CD4-positive, alpha-beta T cell treated with Interleukin-17A for 4 hours (primary cell): ENCODE measurements around the gene TSPAN2.
A peak's percentile ranks its signal among the peaks of the same experiment; 100 is the strongest.

Experiments
- DNase-seq: peaks from one replicate; pipeline ENCODE4 v3.0.0-alpha.2; 2020; ENCODE audit warnings: mixed read lengths

The TSPAN2 gene

DNA sequence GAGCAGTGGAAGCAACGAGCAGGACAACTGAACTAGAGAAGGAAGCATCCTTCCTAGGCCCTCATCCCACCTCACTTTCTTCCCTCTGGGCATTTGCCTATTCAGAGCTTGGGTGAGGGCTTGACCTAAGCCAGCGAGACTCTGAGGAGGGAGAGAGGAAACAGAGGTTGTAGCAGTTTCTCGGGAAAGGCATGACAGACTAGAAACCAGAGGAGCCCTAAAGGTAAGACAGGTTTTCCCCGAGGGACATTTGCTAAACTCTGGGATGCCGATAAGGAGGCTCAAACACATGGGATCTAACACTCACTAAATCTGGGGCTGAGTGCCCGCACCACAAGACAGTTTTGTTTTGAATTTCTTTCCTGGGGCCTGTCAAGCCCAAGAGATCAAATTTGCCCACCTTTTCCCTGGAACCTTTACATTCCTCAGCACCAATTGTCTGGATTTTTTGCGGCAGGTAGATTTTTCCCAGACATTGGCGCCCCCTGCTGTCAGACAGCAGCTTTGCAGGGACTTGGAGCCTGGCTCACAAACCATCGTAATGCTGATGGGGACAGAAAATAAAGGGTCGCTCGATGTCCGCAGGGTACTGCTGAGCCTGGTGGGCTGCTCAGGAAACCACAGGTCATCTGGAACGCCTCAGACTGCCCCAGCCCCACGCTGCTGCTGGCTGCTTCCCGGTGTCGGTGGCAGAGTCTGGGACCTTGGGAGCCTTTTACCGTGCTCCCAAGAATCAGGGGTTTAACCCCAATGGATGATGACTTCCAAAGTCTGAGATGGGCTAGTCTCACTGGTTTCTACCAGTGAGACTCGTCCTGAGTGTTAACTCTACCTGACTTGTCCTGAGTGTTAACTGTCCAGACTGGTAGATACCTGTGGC lies 23.4 kb upstream of the TSPAN2 start:
- DNase-seq: peak; percentile 74

DNA sequence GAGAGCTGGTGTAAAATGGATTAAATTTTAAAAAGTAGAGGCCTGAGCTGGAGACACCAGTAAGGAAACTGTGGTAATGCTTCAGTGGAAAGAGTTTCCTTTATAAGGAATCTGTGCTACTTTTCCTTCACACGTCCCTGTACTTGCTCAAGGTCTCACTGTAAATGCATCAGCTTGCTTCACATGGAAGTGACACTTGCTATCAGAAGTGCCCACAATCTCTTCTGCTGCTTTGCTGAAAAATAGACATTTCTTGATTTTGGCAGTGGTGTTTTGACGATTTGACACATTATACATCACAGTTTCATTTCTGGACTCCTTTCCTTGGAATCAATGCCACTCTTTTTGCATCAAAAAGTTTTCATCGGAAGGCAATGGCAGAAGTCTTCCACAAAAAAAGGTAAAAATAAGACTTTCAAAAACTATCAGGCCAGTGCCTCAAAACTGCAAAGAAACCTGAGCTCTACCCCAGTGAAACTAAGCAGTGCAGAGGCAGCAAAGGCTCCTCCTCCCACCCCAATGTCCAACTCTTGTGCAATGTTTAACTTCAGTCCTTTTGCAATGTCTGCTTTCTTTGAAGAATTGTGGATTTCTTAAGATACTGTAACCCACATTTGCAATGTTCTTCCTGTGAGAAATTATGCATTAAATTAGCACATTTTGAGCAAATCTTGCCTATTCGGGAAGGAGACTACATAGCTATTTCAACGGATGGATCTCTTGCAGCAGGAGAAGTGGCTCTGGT lies 18.4 kb upstream of the TSPAN2 start:
- DNase-seq: no peak

DNA sequence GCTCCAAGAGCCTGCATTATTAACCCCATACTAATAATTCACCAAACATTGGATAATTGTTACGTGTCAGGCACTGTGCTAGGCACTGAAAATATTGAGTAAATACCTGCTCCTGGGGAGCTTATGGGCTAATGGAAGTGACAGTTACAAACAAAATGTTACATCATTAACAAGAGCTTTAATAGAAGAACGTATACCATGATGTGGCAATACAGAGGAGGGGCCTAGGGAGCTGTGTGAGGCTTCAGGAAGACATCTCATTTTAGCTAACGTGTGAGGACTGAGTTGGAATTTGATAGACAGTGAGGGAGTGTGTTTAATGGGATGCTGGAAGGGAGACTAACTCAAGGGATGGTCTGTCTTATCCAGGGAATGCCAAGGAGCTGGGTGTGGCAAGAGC lies 16.5 kb upstream of the TSPAN2 start:
- DNase-seq: no peak

DNA sequence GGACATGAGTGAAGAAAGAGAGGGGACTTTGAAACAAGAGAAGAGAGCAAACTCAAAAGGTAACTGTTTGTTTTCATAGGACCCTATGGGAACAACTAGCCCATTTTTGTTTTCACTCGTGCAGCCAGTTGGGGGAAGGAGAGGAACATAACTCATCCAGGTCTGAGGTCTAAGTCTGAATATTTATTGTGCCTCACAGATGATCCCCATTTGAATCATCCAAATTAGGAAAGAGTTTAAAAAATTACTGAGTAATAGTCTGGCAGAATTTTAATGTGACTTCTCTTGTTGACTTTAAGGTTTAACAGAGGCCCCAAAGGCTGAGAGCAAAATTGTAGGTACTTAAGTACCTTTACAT lies 10.4 kb upstream of the TSPAN2 start:
- DNase-seq: no peak

DNA sequence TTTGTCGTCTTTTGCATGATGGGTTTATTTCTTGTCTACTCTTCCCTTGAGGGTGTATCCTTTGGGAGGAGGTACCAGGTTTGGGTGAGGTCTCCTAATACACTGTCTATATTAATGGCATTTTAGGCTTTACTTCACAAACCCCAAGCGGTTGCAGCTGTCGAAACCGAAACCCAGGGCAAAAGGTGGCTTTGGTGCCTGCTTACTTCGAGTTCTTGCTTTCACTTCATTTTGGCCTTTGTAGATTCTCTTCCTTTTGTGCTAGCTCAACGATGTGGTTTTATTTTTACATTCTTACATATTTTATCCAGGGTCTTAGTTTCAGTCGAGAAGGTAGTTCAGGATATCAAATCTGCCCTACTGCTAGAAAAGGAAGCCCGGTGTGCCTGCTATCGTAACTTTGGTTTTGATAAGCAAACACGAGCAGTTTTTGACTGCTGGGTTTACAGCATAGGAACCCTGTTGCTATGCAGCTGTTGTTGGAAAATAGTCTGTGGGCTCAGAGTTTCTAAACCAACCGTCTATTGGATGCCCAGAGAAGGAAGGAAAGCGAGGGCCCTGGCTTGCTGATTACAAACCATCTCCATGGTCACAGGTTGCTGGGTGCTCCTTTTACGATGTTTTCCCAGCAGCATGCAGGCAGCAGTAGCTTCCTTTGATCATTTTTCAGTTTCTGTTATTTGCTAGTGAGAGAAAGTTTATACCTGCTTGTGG lies 9.8 kb upstream of the TSPAN2 start:
- peak; percentile 72 for DNase-seq

DNA sequence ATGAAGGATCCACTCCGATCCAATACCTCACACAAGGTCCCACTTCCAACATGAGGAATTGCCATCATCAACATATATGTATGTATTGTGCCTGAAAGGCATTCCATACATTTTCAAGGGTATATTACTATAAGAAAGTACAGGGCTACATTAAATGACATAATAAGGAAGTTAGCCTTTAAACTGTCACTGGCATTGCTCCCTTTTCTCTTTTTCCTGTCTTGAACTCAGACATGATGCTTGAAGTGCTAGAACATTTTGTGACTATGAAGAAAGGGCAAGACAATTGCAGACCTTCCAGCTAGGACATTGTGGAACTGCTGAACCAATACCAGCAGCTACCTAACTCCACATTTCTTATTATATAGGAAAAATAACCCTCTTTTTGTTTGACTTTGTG lies 2.9 kb upstream of the TSPAN2 start:
- DNase-seq: no peak

DNA sequence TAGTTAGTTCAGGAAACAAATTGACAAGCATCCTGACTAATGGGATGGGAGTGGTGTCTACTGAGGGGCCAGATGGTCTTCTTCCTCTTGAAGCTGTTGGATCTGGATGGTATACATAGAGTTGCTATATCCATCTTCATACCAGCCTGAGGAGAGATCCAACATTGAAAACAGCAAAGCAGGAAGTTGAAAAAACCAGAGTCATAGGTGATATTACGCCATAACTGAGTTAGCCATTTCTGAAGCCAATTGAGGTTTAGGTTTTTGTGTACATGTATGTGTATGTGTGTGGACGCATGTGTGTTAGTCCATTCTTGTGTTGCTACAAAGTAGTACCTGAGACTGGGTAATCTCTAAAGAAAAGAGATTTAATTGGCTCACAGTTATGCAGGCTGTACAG lies 2.3 kb upstream of the TSPAN2 start:
- no peak for DNase-seq

DNA sequence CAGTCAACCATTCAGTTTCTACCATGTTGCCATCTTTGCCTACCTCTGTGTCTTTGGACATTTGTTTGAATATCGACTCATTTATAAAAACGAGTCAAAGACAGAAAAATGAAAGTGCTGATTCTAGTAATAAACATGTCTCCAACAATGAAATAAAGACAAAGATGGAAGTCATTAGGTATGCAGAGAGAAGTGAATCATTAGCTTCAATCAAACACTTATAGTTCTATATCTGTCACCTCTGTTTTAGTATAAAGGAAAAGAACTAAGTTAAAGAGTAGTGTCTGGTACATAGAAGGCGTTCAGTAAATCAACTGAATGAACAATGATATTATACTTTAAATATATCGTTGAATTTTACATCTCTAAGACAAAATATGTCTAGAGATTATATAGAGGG lies 1.7 kb upstream of the TSPAN2 start:
- DNase-seq: no peak

DNA sequence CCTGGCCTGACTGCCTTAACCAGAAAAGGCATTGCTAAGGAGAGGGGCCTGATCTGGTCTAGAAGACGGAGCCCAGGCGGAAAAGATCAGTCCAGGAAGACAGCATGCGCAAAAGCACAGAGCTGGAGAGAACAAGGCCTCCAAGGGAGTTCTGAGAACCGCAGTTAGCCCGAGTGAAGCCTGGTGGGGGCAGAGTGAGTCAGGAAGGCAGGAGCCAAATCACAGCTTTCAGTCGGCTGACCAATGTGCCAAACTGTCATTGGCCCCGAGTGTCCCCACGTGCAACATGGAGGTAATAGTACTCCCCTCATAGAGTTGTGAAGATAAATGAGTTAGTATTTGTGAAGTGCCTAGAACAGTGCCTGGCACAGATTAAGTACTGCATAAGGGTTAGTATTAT lies 1.2 kb upstream of the TSPAN2 start:
- DNase-seq: no peak

DNA sequence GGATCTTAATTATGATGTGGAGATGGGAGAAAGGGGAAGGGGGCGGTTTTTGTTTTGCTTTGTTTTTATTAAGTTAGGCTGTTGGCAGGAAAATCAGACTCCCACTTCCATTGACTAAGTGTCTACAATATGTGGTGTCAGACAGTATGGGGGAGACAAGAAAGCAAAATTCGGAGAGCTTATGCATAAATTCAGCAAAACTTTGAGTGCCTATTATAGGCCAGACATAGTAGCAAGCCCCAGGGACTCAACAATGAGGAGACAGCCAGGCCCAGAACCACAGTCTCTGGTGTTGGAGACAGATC lies 835 bp upstream of the TSPAN2 start:
- no peak for DNase-seq

DNA sequence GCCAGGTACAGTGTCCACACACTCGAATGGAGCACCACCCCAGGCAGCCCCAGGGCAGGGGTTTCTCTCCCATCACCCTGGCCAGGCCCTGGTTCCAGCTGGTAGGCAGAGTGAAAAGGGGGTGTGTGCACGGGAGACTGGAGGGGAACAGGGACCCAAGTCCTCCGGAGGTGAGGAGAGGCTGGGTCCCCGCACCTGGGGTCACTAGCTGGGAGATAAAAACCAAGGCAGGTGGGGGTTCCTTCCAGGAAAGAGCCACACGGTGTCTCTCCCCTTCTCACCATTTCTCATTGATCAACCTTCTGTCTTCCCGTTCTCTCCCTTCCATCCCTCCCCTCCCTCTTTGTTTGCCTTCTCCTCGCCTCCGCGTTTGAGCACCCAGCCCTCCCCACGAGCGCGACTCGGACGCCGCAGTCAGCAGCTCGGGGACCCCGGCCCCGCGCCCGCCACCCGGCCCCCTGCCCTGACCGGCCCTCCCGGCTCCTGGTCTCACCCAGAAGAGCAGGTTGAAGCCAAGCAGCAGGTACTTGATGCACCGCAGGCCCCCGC lies 358 bp downstream of the TSPAN2 start:
- DNase-seq: no peak

DNA sequence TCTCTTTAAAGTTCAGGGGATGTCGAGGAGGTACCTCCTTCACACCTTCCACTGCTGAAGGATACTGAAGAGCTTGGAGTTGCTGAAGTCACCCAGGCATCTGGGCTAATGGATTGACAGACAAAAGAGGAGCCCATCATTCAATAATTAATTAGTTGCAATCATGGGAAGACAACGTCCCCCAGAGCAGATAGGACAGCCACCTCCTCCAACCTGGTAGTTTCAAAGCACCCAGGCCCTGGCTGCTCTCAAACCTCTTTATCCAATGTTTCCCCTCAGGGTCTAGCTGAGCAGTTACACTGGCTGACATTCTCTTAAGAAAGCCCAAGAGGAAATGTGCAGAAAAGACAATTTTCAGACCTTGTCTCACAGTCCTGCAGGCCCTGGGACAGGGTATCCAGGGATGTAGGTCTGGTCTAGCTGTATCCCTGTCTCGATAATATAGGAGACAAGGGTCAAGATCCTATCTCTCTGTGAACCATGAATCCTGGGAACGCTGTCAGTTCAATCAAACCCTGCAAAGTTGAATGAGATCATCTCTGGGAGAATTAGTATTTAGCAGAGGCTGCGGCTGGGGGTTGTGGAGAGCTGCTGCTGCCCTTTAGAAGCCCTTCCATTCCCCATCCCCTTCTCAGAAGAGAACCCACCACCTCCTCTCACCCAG lies 1.1 kb downstream of the TSPAN2 start:
- DNase-seq: no peak

DNA sequence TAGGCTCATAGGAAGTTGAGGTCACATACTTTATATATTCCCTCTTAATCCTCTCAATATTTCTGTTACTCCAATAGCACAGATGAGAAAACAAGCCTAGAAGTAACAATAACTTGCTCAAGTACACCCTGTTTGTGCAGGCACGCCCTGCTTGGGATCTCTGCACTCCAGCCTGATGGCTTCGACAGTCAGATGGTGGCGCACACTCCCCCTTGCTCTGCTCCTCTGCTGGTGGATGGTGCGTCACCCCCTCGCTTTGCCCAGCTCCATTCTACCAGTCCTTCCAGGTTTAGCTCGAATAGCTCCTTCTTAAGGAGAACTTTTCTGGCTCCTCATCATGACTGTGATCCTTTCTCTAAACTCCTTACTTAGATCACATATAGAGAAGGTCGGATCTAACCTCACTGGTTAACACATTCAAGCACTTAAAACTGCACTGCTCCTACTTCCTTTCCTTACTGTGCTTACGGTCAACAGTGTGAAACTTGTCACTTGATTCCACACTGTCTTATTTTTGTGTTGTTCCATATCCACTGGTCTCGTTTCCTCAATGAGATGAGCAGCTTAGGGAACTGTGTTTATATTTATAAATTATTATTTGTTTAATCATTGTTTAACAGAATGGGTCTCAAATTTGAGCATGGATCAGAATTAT lies 3.0 kb downstream of the TSPAN2 start:
- DNase-seq: no peak

DNA sequence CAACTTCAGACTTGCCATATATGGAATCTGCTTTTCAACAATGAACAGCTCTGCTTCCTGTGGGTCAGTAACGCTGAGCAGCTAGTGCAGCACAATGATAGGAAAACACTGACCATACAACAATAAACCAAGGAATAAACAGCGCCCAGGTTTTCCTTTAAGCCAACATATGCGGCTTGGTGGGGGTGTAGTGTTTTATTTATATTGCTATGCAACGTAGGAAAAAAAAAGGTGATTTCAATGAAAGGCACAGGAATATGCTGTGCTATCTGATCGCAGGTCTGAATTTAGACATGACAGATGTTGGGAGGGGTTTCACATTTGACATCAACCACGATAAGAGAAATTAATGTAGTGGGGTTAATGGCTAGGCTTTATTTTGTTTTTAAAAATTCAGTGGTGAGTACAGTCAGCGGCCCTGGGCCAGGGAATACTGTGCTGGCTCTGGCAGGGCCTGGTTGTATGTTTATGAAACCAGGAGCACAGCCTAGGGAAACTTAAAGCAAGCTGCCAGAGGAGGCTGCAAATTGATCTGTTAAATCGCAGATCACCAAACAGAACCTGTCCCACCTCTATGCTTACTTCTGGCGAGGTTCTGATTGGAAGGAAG lies 4.3 kb downstream of the TSPAN2 start:
- DNase-seq: no peak

DNA sequence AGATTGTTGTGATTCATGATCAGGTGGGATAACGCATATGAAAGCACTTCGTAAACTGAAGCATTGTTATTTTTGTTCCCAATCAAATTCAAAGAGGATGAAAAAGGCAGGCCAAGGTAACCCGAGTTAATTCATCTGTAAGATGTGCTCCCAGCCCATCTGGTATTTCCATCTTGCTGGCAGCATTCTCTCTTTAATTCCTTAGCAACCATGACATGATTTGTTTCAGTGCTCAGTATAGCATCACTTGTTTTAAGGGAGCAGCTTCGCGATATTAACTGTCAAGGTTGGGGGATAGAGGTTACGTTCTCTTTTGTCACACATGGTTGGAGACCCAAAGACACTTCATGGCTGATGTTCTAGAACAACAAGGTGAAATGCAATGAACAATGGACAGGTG lies 6.4 kb downstream of the TSPAN2 start:
- no peak for DNase-seq

DNA sequence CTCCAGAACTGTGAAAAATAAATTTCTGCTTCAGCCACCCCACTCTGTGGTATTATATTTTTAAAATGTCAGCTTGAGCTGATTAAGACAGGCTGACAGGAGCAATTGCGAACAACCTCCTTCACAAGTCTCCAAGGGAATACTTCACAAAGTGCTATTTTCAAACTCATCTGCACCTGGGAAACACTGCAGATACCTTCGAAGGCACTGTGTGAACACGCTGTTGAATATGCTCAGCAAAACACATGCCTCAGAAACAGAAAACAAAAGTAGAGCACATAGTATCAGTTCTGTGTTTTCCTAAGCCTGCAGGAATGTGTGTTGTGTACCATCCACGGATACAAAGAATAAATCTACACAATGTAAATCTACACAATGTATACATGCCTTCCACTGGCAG lies 10.6 kb downstream of the TSPAN2 start:
- no peak for DNase-seq

DNA sequence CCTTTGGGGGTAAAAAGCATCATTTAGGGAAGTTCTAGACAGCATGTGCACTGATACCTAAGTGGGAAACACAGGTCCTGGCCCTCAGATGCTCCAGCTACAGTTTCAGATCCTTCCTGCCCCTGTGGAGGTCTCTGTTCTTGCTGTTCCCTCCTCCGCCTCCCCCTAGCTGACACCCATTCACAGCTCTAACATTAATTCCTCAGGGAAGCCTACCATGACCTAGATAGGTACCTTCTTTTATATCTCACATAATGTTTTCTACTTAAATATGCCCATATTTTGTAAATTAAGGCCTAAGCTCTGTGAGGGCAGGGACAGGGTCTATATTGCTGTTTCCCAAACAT lies 11.3 kb downstream of the TSPAN2 start:
- DNase-seq: no peak

DNA sequence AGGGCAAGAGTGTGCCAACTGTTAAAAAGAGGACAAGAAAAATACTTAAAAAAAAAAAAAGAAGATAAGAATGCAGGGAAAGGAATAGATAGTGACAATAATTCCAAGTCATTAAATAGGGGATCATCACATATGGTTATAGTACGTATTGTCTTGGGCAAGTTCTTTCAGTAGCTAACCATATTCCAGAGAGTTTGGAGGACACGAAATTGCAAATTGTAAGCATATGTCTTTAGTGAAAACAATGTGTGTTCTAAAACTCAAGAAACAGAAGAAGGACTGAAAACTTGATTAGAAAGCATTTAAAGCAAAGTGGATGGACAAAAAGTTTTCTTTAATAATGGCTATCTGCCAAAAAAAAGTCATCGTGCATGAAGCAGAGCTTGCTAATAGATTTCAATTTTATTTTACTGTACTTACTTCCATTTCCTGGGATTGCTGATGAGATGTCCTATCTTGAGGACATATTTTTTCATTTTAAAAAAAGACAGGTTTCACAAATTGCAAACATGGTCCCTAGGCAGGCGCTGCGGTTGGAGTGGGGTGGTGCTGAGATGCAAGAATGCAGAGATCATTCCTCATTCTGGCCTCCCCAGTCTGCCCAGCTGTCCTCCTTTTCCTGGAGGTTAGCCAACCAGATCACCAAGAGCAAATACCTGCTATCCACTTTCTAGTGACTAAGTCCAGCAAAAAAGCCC lies 11.9 kb downstream of the TSPAN2 start:
- no peak for DNase-seq

DNA sequence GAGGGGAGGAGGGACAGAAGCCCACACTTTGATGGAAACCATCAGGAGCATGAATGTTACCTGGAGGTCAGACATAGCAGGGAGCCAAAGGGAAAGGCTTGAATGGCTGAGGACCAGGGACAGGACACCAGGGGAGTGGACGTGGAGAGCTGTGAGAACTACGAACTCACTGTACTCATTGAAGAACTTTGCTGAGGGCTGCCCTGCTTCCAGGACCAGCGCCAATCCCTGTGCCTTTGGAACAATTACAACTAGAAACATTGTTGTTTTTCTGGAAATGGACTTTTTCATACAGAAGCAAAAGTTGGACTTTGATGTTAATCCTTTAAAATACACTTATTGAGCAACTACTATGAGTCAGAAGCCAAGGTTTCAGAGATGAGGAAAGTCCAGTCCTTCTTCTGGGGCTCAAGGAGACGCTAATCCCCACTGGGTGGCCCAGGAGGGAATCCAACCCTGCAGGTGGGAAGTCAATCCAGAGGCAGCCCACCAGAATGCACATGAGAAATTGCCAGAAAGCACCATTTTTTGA lies 12.9 kb downstream of the TSPAN2 start:
- no peak for DNase-seq

DNA sequence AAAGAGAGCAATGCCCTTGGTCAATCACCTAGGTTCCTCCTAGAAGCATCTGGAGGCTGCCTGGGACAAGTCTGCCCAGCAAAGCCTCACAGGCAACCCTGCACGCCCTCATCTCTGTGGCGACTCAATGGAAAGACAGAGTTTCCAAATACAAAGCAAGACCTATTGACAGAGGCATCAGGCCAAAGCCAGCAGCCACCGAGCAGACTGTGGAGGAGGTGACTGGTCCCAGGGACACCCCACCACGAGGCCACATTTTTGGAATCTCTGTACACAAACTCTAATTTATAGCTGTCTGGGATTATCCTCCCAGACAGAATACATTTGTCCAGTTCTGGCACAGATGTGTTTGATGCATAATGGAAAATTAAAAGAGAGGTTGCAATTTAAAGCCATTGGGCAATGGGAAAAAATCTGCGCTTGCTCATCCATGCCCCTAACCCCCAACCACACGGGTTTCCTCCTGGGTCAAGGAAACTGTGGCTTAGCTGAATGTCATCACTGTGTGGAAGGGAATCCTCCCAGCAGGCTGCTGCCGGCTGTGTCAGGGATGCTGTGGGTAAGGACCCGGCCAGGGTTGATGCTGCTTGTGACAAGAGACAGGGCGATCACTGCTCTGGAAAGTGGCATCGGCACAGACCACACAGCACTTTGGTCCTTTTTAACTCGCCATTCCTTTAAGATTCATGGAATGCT lies 14.3 kb downstream of the TSPAN2 start:
- DNase-seq: no peak
